ENCODE measurements around the gene ZGLP1. TPM values are rescaled to one million over a fixed set of nuclear protein-coding genes. Genes with fewer than 3 reads are reported as not detected.

ZGLP1 gene
- total RNA-seq (2022; extraction: Qiagen RNA extraction; ENCODE audit: low read depth), result 0.82 to 3.4 TPM (median 2.0 TPM) in 5 replicates

DNA sequence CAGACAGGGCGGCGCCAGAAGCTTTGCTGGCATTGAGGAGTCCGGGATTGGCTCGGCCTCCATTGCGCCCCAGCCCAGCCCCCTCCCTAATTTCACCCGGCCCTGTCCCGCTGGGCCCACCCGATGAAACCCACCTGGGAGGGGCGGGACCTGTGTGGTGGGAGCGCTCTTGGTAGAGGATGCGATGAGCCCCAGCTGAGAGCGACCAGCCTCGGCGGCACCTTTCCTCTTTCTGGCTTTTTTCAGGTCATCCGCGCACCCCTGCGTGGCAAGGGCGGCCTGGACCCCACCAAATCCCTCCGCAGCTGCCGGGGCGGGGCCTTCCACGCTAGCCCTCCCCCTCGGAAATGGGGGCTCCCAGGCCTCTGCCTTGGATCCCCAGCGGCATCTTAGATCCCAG, at the start of gene ZGLP1:
ZGLP1 (minus strand) TSS at position 393 of the 400 bp plus-strand sequence.

DNA sequence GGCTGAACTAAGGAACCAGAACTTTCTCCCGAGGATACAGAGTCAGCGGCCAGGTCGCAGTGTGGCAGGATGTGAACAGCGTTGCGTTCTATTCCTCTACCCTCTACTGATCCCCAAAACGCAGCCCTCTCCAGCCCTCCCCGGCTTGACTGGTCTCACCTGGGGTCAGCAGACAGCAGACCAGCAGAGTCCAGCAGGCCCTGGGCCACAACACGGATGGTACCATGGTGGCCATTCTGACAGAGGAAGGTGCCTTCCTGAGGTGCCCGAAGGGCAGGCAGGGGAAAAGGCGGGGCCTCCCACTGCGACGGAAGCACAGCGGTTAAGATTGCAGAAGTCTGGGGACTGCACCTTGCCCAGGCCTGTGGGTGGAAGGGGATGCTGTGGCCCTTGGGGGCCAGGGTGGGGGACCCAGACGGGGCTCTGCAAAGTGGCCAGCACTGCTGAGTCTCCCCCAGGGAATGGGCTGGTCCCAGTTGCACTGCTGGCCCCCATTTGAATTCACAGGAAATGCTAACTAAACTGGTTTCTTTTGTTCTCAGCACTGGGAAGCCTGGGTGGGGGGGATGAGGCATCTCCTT, 29.9 kb upstream of the ZGLP1 start, which contains the start of gene ICAM3:
ICAM3 (minus strand) TSS at position 245 of the 581 bp plus-strand sequence; CDS start at position 235, 10 bp downstream.

DNA sequence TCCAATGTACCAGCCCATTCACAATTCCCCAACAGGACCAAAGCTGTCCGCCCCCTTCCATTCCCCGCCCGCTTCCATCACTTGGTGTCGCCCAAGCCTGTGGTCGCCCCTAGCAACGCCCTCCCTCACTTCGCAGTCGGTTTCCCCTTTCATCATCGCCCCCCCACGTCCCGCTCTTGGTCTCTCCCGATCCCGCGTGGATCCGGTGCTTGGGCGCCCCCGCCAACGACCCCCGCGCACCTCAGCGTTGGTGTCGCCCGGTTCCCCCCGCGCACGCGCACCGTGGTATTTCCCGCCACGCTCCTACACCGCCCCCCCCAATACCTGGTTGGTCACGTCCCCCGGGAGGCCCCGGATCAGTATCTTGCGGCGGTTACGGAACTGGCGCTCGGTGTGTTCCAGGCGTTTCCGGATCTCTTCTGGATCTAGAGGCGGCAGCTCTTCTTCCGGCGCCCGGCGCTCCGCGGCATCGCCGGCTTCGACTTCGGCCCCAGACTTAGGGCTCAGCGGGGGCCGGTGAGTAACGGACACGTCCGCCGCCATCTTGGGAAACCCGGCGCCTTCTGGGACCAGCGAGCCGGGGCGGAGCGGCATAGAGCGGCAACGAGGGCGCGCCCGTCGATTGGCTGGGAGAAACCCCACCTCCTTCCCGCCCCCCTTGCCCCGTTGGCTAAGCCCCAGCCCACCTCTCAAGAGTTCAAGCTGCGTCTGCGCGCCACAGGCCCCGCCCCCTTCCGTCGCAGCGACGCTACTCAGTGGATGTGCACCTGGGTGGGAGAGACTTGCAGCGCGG, 23.5 kb upstream of the ZGLP1 start, which contains the start of gene RAVER1:
RAVER1 (minus strand) TSS at position 565 of the 793 bp plus-strand sequence; CDS start at position 543, 22 bp downstream.

DNA sequence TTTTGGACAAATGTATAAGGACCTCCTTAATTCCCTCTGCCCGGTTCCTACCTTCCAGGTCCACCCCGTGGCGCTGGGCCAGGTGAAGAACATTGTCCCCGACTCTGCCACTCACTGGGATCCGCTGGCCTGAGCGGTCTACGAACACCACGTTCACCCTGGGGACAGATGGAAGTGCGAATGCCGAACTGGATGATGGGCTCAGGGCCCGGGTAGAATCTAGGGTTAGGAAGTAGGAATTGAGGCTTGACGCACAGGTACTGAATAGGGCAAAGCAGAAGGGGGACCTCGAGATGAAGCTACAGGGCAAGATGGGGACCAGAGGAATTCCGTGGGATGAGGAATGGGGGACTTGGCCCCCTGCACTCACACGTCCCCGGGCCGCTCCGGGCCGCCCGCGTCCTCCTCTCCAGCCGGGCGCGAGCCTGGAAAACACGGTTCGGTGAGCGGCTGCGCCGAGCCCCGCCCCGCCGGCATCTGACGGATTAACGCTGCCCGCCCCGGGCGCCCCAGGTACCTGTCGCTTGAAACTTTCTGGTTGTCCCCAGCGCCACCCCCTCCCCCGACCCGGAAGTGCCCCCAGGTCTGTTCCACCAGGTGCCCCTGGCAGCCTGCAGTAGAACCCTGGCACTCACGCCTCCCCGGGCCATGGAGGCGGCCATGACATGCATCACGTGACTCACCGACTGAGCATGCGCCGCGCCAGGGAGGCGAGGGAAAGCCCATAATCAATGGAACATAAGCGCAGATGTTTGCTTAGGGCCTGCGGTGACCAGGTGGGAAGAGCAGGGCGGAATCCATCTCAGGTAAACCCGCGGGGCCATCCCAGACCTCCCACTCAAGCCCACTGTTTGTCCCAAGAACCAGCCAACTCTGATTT, 6.0 kb upstream of the ZGLP1 start, which contains the start of gene FDX2:
FDX2 (minus strand) TSS at position 681 of the 880 bp plus-strand sequence; CDS start at position 662, 19 bp downstream.

DNA sequence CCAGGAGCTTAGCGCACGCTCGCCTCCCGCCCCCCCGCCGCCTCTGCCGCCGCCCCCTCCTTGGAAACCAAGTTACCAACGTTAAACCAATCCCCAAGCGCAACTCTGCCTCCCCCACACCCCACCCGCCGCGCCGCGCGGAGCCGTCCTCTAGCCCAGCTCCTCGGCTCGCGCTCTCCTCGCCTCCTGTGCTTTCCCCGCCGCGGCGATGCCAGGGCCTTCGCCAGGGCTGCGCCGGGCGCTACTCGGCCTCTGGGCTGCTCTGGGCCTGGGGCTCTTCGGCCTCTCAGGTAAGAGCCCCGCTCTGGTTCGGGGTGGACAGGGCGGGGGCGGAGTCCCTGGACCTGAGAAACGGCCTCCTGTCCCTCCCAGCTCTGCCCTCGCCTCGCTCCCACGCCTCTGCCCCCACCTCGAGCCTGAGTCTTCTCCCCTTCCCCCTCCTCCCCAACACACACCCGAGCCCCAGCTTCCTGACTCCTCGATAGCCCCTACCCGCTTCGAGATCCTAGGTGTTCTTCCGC, 19.7 kb downstream of the ZGLP1 start, which contains the start of gene ICAM5:
ICAM5 (plus strand) TSS at position 117 of the 521 bp plus-strand sequence; CDS start at position 209, 92 bp downstream.

DNA sequence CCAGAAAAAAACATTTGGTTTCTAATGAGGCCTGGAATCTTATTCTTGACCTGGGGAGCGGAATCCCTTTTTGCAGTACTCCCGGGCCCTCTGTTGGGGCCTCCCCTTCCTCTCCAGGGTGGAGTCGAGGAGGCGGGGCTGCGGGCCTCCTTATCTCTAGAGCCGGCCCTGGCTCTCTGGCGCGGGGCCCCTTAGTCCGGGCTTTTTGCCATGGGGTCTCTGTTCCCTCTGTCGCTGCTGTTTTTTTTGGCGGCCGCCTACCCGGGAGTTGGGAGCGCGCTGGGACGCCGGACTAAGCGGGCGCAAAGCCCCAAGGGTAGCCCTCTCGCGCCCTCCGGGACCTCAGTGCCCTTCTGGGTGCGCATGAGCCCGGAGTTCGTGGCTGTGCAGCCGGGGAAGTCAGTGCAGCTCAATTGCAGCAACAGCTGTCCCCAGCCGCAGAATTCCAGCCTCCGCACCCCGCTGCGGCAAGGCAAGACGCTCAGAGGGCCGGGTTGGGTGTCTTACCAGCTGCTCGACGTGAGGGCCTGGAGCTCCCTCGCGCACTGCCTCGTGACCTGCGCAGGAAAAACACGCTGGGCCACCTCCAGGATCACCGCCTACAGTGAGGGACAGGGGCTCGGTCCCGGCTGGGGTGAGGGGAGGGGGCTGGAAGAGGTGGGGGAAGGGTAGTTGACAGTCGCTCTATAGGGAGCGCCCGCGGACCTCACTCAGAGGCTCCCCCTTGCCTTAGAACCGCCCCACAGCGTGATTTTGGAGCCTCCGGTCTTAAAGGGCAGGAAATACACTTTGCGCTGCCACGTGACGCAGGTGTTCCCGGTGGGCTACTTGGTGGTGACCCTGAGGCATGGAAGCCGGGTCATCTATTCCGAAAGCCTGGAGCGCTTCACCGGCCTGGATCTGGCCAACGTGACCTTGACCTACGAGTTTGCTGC, 22.5 kb downstream of the ZGLP1 start, which contains the start of gene ICAM4:
ICAM4 (plus strand) TSS at position 153 of the 935 bp plus-strand sequence; CDS start at position 211, 58 bp downstream.

DNA sequence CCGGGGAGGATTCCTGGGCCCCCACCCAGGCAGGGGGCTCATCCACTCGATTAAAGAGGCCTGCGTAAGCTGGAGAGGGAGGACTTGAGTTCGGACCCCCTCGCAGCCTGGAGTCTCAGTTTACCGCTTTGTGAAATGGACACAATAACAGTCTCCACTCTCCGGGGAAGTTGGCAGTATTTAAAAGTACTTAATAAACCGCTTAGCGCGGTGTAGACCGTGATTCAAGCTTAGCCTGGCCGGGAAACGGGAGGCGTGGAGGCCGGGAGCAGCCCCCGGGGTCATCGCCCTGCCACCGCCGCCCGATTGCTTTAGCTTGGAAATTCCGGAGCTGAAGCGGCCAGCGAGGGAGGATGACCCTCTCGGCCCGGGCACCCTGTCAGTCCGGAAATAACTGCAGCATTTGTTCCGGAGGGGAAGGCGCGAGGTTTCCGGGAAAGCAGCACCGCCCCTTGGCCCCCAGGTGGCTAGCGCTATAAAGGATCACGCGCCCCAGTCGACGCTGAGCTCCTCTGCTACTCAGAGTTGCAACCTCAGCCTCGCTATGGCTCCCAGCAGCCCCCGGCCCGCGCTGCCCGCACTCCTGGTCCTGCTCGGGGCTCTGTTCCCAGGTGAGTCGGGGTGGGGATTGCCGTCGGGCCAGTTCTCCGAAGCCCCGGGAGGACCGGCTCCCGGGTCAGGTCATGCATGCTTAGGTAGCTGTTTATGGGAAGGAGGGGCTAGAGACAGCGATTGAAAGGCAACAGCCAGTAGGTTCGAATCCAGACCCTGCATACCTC, 38.8 kb downstream of the ZGLP1 start, which contains the start of gene ICAM1:
ICAM1 (plus strand) TSS at position 505 of the 779 bp plus-strand sequence; CDS start at position 545, 40 bp downstream.

Other genes with a start within 250 kb of the ZGLP1 start
- 7.2 to 8.7 TPM (median 8.0 TPM) in 5 replicates for gene SHFL, start 223.5 kb downstream of the ZGLP1 start, total RNA-seq (2022; extraction: Qiagen RNA extraction; ENCODE audit: low read depth)
- 0.07 to 0.27 TPM (median 0.08 TPM) in 5 replicates for gene ANGPTL6, start 207.1 kb downstream of the ZGLP1 start, total RNA-seq (2022; extraction: Qiagen RNA extraction; ENCODE audit: low read depth)
- gene PPAN, start 203.5 kb downstream of the ZGLP1 start, total RNA-seq (2022; extraction: Qiagen RNA extraction; ENCODE audit: low read depth), result 41.6 to 62.8 TPM (median 53.8 TPM) in 5 replicates
- 6.8 to 13.7 TPM (median 7.8 TPM) in 5 replicates for gene P2RY11, start 198.1 kb downstream of the ZGLP1 start, total RNA-seq (2022; extraction: Qiagen RNA extraction; ENCODE audit: low read depth)
- gene EIF3G, start 189.9 kb downstream of the ZGLP1 start, total RNA-seq (2022; extraction: Qiagen RNA extraction; ENCODE audit: low read depth), result 163 to 185 TPM (median 168 TPM) in 5 replicates
- gene DNMT1, start 114.9 kb downstream of the ZGLP1 start, total RNA-seq (2022; extraction: Qiagen RNA extraction; ENCODE audit: low read depth), result 63.0 to 73.0 TPM (median 65.9 TPM) in 5 replicates
- gene S1PR2, start 78.5 kb downstream of the ZGLP1 start, total RNA-seq (2022; extraction: Qiagen RNA extraction; ENCODE audit: low read depth), result 1.0 to 1.6 TPM (median 1.2 TPM) in 5 replicates
- 55.5 to 80.2 TPM (median 74.8 TPM) in 5 replicates for gene MRPL4, start 57.6 kb downstream of the ZGLP1 start, total RNA-seq (2022; extraction: Qiagen RNA extraction; ENCODE audit: low read depth)
- gene ICAM1, start 38.7 kb downstream of the ZGLP1 start, total RNA-seq (2022; extraction: Qiagen RNA extraction; ENCODE audit: low read depth), result 3.4 to 7.4 TPM (median 4.9 TPM) in 5 replicates
- 0.10 to 0.20 TPM in 2 of 5 replicates, not detected in the others for gene ICAM4, start 22.9 kb downstream of the ZGLP1 start, total RNA-seq (2022; extraction: Qiagen RNA extraction; ENCODE audit: low read depth)
- 0.52 to 0.84 TPM (median 0.61 TPM) in 5 replicates for gene ICAM5, start 19.9 kb downstream of the ZGLP1 start, total RNA-seq (2022; extraction: Qiagen RNA extraction; ENCODE audit: low read depth)
- 26.3 to 41.5 TPM (median 33.5 TPM) in 5 replicates for gene FDX2, start 6.2 kb upstream of the ZGLP1 start, total RNA-seq (2022; extraction: Qiagen RNA extraction; ENCODE audit: low read depth)
- 21.6 to 31.6 TPM (median 29.0 TPM) in 5 replicates for gene RAVER1, start 23.7 kb upstream of the ZGLP1 start, total RNA-seq (2022; extraction: Qiagen RNA extraction; ENCODE audit: low read depth)
- 5.2 to 10.3 TPM (median 10.0 TPM) in 5 replicates for gene ICAM3, start 29.8 kb upstream of the ZGLP1 start, total RNA-seq (2022; extraction: Qiagen RNA extraction; ENCODE audit: low read depth)
- 34.1 to 48.3 TPM (median 45.9 TPM) in 5 replicates for gene TYK2, start 70.8 kb upstream of the ZGLP1 start, total RNA-seq (2022; extraction: Qiagen RNA extraction; ENCODE audit: low read depth)
- 159 to 206 TPM (median 185 TPM) in 5 replicates for gene CDC37, start 93.7 kb upstream of the ZGLP1 start, total RNA-seq (2022; extraction: Qiagen RNA extraction; ENCODE audit: low read depth)
- 3.7 to 5.2 TPM (median 5.1 TPM) in 5 replicates for gene PDE4A, start 110.7 kb upstream of the ZGLP1 start, total RNA-seq (2022; extraction: Qiagen RNA extraction; ENCODE audit: low read depth)
- 52.6 to 73.6 TPM (median 67.5 TPM) in 5 replicates for gene KEAP1, start 193.5 kb upstream of the ZGLP1 start, total RNA-seq (2022; extraction: Qiagen RNA extraction; ENCODE audit: low read depth)
- gene S1PR5, start 207.6 kb upstream of the ZGLP1 start, total RNA-seq (2022; extraction: Qiagen RNA extraction; ENCODE audit: low read depth), result 1.7 to 2.6 TPM (median 2.3 TPM) in 5 replicates
- gene ATG4D, start 234.1 kb upstream of the ZGLP1 start, total RNA-seq (2022; extraction: Qiagen RNA extraction; ENCODE audit: low read depth), result 15.1 to 22.5 TPM (median 22.1 TPM) in 5 replicates